Measurements from ENCODE around the gene ETV3.
"Not testable (repeated sequence)": the region's sequence is repeated elsewhere in the genome, so short reads cannot be mapped to it uniquely, and the experiment has no call there.

Gene ETV3

GRCh38 chr1:157138220-157139051, at the start of gene ETV3:
Gene ETV3, minus strand, starts transcription at chr1:157138395. Its CDS starts 2,043 bp downstream, at chr1:157136352.
- peak; percentile 93 for DNase-seq

- no peak for DNase-seq
These were observed 48.2 kb upstream of the ETV3 start for GRCh38 chr1:157186281-157186992.

DNA sequence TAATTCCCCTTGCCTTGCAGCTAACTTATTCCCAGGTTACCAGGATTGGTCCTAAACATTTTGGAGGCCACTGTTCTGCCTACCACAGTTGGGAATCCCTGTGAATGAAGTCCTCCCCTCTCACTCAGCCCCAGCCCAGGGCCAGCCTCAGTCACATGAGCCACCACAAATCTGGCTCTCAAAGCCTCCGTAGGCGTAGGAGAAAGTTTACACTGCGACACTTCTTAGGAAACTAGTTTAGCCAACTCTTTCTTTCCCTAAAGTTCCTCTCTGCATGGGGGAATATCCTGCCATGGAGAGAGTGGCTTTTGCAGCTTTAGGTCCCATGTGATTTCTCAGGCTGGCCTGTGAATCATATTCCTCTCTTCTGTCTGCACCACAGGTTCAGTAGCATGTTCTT, 45.7 kb upstream of the ETV3 start:
- DNase-seq, result no peak

GRCh38 chr1:157182371-157182770, 44.2 kb upstream of the ETV3 start:
- DNase-seq, result not testable (repeated sequence)

- no peak for DNase-seq
These were observed 43.6 kb upstream of the ETV3 start for GRCh38 chr1:157181790-157182189.

DNA sequence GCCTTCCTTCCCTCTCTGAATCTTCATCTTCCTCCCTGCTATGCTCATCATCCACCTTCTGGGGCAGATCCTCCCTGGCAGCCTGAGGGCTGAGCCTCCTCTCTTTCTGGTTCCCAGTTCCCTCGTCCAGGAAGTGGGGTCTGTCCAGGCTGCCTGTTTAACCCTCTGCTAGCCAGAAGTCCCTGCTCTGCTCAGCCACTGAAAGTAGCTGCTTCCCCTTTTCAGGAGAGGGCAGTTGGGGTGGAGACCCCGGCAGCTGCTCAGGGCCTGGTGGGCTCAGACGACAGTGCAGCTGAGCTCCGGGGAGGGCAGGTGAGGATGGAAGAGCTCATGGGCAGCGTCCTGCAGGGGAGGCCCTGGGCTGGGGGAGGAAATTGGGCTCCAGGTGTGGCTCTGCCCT, 43.1 kb upstream of the ETV3 start:
- DNase-seq, result no peak

DNA sequence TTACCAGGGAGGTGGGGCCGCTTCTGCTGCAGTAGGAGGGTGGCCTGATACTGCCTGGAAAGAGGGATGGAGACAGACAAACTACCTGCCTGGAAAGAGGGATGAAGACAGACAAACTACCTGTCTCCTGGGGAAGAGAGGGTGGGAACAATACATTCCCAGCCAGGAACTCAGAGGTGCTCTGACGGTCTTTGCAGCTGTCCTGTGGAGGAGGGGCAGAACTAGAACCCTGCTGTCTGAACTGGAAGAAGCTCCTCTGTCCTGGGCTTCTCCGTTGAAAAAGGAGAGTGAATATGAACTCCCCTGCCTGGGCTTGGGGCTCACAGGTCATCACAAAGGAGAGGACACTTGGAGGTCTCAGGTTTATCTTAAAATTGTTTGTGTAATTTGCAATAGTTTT, 40.3 kb upstream of the ETV3 start:
- no peak for DNase-seq

GRCh38 chr1:157177733-157178394, 39.7 kb upstream of the ETV3 start:
- no peak for DNase-seq

DNA sequence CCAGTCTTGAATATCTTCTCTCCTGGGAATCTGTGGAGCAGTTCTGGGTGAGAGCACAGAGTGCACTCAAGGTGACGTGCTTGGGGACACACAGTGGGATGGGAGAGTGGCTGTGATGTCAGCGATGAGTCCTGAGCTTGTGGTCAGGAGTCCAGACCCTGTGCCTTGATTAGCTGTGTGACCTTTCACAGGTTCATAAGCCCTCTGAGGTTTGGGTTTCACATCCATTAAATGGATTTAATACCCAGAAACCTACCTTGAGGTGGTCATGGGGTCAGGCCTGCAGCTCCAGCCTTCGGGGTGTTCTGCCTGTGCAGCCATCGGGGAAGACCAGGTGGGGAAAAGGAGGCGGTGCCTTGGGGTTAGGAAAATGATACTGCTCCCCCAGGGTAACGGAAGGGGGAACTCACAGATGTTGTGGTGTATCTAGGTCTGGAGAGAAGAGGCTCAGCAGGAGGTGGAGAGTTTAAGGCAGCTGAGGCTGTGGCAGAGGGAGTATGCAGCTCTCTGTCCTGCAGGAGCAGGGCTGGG, 38.5 kb upstream of the ETV3 start:
- DNase-seq, result no peak

DNA sequence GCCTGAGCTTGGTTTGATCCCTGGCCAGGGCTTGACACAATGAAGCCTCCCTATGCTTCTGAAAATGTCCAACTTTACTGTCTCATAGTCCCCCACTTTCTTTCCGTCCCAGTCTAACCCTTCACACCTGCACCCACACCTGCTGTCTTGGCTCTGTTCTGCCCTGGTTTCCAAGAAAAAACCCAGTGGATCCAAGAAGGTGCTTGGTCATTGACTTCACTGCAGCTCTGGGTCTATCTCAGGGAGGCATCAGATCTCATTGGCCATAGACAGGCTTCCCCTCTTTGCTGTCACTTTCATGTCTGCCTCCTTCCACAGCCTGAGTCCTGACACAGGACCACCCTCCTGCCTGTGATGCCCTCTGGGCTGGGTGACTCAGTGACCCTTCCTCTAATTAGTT, 37.8 kb upstream of the ETV3 start:
- no peak for DNase-seq

DNA sequence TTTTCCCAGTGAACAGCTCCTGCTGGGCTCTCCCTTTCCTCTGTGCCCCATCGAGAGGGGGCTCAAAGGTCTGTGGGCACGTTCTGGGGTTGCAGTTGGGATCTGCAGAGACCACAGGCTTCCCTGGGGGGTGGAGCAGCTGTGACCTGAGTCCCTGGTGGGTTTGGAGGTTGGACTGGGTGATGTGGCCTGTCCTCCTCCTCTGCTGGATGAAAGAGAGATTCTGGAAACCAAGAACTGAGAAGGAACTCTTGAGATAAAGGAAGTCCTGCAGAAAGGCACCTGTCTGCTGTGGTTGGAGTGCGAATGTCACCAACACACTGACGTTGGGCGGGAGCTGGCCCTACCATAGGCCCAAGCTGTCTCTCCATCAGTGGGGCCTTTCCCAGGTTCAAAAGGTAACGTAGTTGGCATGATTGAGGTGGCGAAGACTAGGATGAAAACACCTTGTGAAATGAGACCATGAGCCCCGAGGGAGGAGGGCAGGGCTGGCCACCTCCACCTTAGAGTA, 35.8 kb upstream of the ETV3 start:
- DNase-seq, result no peak

DNA sequence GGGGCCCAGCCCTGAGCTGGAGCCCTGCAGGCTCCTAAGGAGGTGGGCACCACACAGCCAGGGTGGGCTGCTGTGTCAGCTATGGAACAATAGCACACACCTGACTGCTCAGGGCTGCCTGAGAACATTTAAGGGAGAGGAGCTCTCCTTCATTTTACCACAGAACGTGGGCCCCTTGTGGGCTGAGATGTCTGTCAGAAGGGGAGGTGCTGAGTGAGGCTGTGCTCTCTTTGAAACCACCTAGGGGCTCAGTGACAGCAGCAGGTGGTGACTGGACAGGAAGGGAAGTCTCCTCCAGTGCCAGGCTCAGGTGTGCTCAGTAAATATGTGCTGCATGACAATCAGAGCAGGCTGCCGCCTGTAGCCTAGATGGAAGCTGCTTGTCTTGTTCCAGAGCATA, 35.0 kb upstream of the ETV3 start:
- not testable (repeated sequence) for DNase-seq

DNA sequence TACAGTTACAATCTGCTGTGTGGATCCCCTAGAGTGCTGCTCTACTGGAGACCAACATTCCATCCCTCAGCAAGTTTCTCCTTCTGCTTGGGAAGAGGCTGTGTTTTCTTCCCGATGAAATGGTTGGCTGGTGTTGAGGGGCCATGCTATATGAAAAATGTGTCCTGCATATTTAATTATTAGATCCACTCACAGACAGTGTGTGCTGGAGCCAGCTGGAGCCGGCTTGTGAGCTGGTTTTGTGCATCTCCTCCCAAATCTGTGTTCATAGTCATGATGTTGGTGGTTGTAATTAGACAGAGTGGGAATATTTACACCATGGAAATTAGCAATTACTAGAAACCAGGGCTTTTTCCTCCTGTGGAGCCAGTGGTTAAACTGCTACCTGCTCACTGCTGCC, 34.4 kb upstream of the ETV3 start:
- DNase-seq, result not testable (repeated sequence)

GRCh38 chr1:157171903-157172503, 33.8 kb upstream of the ETV3 start:
- DNase-seq, result peak; percentile 13

GRCh38 chr1:157170677-157171515, 32.7 kb upstream of the ETV3 start:
- peak; percentile 22 for DNase-seq

DNA sequence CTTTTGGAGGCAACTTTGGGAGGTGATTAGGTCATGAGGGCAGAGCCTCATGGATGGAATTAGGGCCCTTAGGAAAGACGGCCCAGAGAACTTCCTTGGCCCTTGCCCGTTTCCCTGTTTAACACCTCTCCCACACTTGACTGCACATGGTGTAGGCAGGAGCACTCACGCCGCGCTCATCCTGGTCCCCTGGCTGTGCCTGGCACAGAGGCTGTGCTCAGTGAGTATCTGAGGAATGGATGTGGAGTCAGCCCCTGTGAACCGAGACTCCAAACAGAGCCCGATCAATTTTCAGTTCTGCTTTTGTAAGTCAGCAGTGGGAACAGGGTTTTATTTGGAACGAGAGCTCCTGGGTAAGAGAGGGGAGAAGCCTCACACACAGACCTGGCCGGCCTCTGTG, 29.8 kb upstream of the ETV3 start:
- no peak for DNase-seq

GRCh38 chr1:157167437-157167836, 29.2 kb upstream of the ETV3 start:
- DNase-seq, result no peak

DNA sequence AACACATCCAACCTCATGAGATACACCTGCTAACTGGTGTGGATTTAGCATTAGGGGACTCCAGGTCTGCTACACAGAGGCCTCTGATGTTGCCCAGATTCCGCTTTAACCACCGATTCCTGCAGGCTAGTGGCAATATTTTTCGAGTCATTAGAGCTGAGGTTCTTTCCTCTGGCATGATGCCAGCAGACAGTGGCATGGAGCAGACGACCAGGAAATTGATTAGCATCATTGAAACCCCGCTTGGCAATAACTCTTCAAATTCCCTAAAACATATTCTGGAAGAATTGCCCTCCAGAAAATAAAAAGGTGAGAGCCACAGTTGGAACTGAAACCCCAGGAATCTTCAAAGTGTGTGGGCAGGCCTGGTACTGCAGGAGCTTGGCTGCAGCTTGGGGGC, 28.4 kb upstream of the ETV3 start:
- DNase-seq, result no peak

GRCh38 chr1:157163273-157164127, 25.3 kb upstream of the ETV3 start:
- peak; percentile 51 for DNase-seq

DNA sequence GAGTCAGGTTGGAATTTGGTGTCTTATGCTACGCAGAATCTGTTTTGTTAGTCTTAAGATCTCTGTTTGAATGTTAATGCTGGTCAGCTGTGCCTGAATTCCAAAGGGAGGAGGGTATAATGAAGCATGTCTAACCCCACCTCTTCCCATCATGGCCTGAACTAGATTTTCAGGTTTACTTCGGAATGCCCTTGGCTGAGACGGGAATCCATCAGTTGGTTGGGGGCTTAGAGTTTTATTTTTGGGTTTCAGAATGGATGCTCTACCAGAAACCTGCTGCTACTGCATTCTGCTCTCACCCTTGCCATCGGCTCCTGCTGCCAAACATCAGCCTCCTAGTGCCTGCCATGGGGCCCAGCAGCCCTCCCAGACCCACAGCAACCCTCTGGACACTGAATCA, 24.1 kb upstream of the ETV3 start:
- DNase-seq, result no peak

- no peak for DNase-seq
These were observed 23.7 kb upstream of the ETV3 start for GRCh38 chr1:157161901-157162300.
